Right forelimb (tissue), 1 donor: ENCODE measurements around the gene CIDEC.
A peak's percentile ranks its signal among the peaks of the same experiment; 100 is the strongest.
"Not testable (repeated sequence)": the region's sequence is repeated elsewhere in the genome, so short reads cannot be mapped to it uniquely, and the experiment has no call there.

Source experiments
- DNase-seq: peaks from one replicate; pipeline ENCODE4 v3.0.0-alpha.2; 2018

CIDEC gene

GRCh38 chr3:9901967-9902366, 21.9 kb upstream of the CIDEC start:
- no peak for DNase-seq

- not testable (repeated sequence) for DNase-seq
Measured at GRCh38 chr3:9900965-9901415, 20.9 kb upstream of the CIDEC start.

- no peak for DNase-seq
Measured at GRCh38 chr3:9899289-9899791, 19.3 kb upstream of the CIDEC start.

GRCh38 chr3:9898467-9899241, 18.6 kb upstream of the CIDEC start:
- no peak for DNase-seq

- no peak for DNase-seq
Measured at GRCh38 chr3:9897408-9898372, 17.6 kb upstream of the CIDEC start.

GRCh38 chr3:9896755-9897407, 16.8 kb upstream of the CIDEC start:
- DNase-seq, result not testable (repeated sequence)

- DNase-seq, result not testable (repeated sequence)
Measured at GRCh38 chr3:9895715-9896114, 15.7 kb upstream of the CIDEC start.

- no peak for DNase-seq
Measured at GRCh38 chr3:9893739-9894138, 13.7 kb upstream of the CIDEC start.

- no peak for DNase-seq
Measured at GRCh38 chr3:9891072-9891622, 11.1 kb upstream of the CIDEC start.

GRCh38 chr3:9890249-9891071, 10.4 kb upstream of the CIDEC start, which contains the start of gene JAGN1:
Gene JAGN1 (plus strand): TSS chr3:9890610. CDS start chr3:9890723, 113 bp downstream.
- DNase-seq, result peak; percentile 96

GRCh38 chr3:9889405-9889804, 9.4 kb upstream of the CIDEC start:
- DNase-seq, result no peak

- DNase-seq, result no peak
Measured at GRCh38 chr3:9888540-9888939, 8.5 kb upstream of the CIDEC start.

GRCh38 chr3:9887480-9887879, 7.4 kb upstream of the CIDEC start:
- DNase-seq, result no peak

GRCh38 chr3:9886328-9886727, 6.3 kb upstream of the CIDEC start:
- no peak for DNase-seq

- DNase-seq, result no peak
Measured at GRCh38 chr3:9884555-9885165, 4.6 kb upstream of the CIDEC start.

GRCh38 chr3:9883706-9884554, 3.9 kb upstream of the CIDEC start:
- no peak for DNase-seq

- no peak for DNase-seq
Measured at GRCh38 chr3:9881441-9881840, 1.4 kb upstream of the CIDEC start.

- no peak for DNase-seq
Measured at GRCh38 chr3:9878700-9879099, 1.4 kb downstream of the CIDEC start.

- DNase-seq, result no peak
Measured at GRCh38 chr3:9876991-9877390, 3.1 kb downstream of the CIDEC start.

GRCh38 chr3:9876255-9876654, 3.8 kb downstream of the CIDEC start:
- DNase-seq, result not testable (repeated sequence)
